ENCODE results near the gene CDKN2C.
A peak's percentile ranks its signal among the peaks of the same experiment; 100 is the strongest.
"Not testable (repeated sequence)": the region's sequence is repeated elsewhere in the genome, so short reads cannot be mapped to it uniquely, and the experiment has no call there.

Gene CDKN2C

DNA sequence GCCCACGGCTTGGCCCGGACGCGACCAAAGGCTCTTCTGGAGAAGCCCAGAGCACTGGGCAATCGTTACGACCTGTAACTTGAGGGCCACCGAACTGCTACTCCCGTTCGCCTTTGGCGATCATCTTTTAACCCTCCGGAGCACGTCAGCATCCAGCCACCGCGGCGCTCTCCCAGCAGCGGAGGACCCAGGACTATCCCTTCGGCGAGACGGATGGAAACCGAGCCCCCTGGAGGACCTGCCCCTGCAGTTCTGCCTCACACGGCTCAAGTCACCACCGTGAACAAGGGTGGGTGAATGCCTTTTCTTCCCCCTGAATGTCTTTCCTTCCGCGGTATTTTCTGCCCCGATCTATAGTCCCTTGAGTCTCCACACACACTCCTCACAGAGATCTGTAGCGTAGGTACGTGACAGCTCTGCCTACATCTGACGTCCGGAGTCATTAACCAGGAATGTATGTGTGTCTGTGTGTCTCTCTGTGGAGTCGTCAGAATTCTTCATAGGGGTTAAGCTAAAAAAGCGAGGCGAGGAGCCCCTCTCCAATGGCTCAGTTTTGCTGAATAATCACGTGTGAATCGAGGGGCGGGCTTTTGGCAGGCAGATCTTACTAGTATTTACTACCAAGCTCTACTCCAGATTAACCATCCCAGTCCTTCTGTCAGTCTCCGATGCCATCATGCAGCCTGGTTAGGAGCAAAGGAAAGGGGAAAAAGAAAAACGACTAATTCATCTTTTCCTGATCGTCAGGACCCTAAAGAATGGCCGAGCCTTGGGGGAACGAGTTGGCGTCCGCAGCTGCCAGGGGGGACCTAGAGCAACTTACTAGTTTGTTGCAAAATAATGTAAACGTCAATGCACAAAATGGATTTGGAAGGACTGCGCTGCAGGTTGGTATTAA is at the start of gene CDKN2C:
Gene CDKN2C, plus strand, starts transcription at position 635 of the 898 bp plus-strand sequence. Its CDS starts 124 bp downstream, at position 759.
- DNase-seq, result peak; percentile 53

- DNase-seq, result no peak
These were observed 49.6 kb upstream of the CDKN2C start for GRCh38 chr1:50920409-50920808.

DNA sequence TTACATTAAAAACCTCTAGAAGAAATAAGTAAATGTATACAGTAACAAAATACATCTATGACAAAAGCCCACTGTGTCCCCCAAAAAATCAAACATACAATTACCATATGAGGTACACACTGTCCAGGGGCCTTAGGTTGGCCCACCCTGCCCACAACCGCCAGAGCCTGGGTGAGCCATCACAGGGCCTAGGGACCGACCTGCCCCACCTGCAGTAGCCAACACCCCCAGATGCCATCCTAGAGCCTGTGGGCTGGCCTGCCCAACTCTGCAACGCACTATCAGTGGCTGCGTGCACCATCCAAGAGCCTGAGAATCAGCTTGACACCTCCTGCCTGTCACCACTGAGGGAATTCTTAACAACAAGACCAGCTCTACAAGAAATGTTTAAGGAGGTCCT is 49.0 kb upstream of the CDKN2C start:
- DNase-seq, result no peak

- no peak for DNase-seq
These were observed 46.5 kb upstream of the CDKN2C start for GRCh38 chr1:50923564-50923963.

DNA sequence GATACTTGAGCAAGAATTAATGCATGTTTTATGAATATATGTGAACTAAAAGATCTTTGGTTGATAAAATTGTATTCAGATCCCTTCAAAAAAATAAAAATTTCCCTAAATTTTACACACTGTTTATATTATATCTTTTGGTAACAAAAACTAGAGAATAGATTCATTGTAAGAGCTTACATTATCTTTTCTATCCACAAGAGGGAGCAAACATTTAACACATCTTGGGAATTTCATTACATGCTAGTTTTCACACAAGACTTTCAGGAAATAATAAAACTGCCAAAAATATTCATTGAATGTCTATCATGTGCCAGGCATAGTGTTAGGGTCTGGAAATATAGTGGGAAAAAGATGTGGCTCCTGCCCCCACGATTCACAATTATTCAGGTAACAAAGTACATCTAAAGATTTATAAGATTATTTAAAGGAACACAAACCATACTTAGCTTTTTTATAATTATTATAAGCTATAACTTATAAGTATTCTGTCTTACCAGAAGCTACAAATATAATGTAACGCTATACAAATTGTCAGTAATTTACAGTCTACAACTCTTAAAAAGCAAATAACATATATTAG is 40.6 kb upstream of the CDKN2C start:
- no peak for DNase-seq

DNA sequence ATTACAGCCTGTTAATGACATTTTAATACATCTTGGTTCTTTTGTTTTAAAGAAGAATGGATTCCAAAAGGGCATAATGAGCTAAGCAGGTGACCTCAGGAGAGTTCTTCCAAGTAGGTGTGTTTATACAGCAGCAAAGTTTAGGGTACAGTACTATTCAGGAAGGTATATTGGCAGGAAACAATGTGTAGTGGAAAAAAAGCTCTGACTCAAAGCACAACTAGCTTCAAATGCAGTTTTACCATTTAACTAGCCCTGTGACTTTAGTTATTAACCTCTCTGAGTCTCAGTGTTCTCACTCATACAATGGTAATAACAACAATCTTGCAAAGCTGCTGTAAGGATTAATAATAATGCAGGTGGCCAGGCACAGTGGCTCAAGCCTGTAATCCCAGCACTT is 39.9 kb upstream of the CDKN2C start:
- no peak for DNase-seq

- no peak for DNase-seq
These were observed 38.9 kb upstream of the CDKN2C start for GRCh38 chr1:50930965-50931737.

- not testable (repeated sequence) for DNase-seq
These were observed 38.0 kb upstream of the CDKN2C start for GRCh38 chr1:50932043-50932442.

GRCh38 chr1:50933770-50934169 is 36.3 kb upstream of the CDKN2C start:
- not testable (repeated sequence) for DNase-seq

DNA sequence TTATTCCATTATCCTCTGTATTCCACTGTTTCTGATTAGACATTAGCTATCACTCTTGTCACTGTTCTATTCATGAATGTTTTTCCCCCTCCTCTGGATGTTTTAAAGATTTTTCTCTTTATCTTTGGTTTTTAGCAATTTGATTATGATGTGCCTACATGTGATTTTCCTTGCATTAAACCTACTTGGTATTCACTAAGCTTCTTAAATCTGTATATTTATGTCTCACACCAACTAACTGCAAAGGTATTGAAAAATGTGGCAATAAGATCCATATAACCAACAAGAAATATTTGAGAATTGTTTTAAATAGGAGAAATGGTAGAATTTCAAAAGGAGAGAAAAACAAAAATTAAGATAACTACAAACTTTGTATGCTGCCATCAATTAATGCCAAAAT is 35.2 kb upstream of the CDKN2C start:
- DNase-seq, result no peak

GRCh38 chr1:50935276-50935675 is 34.8 kb upstream of the CDKN2C start:
- DNase-seq, result not testable (repeated sequence)

- no peak for DNase-seq
These were observed 33.7 kb upstream of the CDKN2C start for GRCh38 chr1:50936321-50936720.

- no peak for DNase-seq
These were observed 29.8 kb upstream of the CDKN2C start for GRCh38 chr1:50940291-50940690.

DNA sequence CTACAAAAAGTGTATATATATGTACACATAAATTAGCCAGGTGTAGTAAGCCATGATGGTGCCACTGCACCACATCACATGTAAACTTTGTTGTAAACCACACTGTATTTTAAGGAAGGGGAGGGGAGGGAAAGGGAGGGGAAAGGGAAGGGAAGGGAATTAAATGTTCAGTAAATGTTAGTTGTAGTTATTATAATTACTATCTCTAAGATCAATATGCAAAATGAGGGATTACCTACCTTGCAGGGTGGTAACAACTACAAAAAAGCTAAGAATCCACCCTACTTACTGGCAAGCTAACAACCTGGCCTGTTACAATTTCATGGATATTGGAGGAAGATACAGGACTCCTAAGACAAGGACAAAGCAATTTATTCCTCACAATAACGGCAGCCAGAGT is 27.7 kb upstream of the CDKN2C start:
- no peak for DNase-seq

- DNase-seq, result no peak
These were observed 20.6 kb upstream of the CDKN2C start for GRCh38 chr1:50949286-50949982.

DNA sequence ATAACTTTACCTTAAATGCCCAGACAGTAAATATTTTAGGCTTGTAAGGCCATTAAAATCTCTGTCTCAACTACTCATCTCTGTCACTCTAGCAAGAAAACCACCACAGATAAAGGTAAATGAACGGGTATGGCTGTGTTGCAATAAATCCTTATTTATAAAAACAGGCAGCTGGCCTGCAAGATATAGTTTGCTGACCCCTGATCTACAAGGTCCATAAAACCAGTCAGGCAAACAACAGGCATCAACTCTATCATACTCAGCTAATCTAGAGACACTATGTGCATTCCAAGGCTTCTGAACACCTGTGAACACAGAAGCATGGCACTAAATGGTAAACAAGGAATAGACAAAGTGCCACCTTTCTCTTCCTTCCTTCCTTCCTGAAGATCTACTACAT is 19.6 kb upstream of the CDKN2C start:
- DNase-seq, result no peak

GRCh38 chr1:50952566-50952965 is 17.5 kb upstream of the CDKN2C start:
- not testable (repeated sequence) for DNase-seq

DNA sequence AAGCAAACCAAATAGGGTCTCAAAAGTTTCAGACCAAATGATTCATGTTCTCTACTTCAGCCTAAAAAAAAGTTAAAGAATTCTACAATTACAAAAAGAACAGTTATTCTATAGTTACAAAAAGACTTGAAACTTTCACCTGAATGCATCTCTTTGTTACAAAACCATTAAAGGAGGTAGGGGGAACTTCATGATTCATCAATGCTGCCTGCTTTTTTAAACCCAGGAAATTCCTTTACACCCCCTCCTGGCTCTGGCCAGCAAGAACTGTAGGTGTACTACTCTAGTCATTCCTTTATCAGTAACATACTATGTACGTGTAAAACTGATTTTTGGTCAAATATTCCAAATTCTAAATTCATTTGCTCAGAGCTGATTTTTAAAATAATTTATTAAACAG is 14.9 kb upstream of the CDKN2C start:
- DNase-seq, result no peak

- DNase-seq, result no peak
These were observed 10.6 kb upstream of the CDKN2C start for GRCh38 chr1:50959303-50959912.

- DNase-seq, result peak; percentile 71
These were observed 9.9 kb upstream of the CDKN2C start, which contains the start of gene FAF1 for GRCh38 chr1:50959913-50960844. Gene FAF1, minus strand, starts transcription at chr1:50960267. Its CDS starts 456 bp downstream, at chr1:50959811.

DNA sequence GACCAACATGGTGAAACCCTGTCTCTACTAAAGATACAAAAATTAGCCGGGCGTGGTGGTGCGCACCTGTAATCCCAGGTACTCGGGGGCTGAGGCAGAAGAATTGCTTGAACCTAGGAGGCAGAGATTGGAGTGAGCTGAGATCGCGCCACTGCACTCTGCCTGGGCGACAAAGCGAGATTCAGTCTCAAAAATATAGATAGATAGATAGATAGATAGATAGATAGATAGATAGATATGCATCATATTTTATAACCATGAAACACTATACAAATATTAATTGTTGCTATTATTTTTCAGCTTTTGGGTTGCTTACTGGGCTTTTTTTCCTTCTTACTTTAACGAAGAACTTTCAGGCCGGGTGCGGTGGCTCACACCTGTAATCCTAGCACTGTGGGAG is 5.2 kb upstream of the CDKN2C start:
- no peak for DNase-seq
